ENCODE measurements around the gene TPP1.

The TPP1 gene

GRCh38 chr11:6633422-6634408, 14.5 kb upstream of the TPP1 start:
- no peak overlapping the region for H3K4me3 ChIP-seq
- TF ChIP-seq, protein P1, sequence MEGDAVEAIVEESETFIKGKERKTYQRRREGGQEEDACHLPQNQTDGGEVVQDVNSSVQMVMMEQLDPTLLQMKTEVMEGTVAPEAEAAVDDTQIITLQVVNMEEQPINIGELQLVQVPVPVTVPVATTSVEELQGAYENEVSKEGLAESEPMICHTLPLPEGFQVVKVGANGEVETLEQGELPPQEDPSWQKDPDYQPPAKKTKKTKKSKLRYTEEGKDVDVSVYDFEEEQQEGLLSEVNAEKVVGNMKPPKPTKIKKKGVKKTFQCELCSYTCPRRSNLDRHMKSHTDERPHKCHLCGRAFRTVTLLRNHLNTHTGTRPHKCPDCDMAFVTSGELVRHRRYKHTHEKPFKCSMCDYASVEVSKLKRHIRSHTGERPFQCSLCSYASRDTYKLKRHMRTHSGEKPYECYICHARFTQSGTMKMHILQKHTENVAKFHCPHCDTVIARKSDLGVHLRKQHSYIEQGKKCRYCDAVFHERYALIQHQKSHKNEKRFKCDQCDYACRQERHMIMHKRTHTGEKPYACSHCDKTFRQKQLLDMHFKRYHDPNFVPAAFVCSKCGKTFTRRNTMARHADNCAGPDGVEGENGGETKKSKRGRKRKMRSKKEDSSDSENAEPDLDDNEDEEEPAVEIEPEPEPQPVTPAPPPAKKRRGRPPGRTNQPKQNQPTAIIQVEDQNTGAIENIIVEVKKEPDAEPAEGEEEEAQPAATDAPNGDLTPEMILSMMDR (IDR thresholded peaks at IDR 0.05) = no peak
- H3K27ac ChIP-seq = peak overlapping the region in 1 of 2 donors; percentile 10
- DNase-seq (ENCODE audit: low spot score) = no peak

- no peak for DNase-seq (ENCODE audit: low spot score)
Measured at GRCh38 chr11:6632116-6633073, 13.2 kb upstream of the TPP1 start.

DNA sequence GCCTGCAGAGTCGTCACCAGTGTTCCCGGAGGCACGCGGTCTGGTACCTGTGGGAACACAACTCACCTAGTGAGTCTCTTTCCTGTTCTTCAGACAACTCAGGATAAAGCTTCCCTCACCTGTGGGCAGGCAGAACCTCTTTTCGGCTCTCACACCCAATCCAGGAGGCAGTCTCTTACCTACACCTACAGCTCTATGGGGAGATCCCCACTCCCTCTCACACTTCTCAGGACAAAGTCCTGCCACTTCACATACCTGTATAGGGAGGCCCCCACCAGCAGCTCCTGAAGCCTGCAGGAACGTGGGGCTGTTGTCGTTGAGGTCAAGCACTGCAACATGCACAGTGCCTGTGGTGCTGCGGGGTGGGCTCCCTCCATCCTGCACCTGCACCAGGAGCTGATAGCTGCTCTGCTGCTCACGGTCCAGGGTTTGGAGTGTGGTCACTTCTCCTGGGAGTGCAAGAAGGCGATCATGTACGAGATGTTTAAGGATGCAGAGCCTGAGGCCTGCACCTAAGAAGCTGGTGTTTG, 12.2 kb upstream of the TPP1 start:
- TF ChIP-seq, protein P1 (IDR thresholded peaks at IDR 0.05) = no peak
- Histone ChIP-seq H3K27ac (no peak overlapping the region), H3K4me3 (no peak overlapping the region)
- no peak for DNase-seq (ENCODE audit: low spot score)

More at GRCh38 chr11:6632116-6633073, 13.2 kb upstream of the TPP1 start:
- no peak overlapping the region for H3K4me3 ChIP-seq
- H3K27ac ChIP-seq = no peak overlapping the region
- TF ChIP-seq, protein P1 (IDR thresholded peaks at IDR 0.05) = no peak

- no peak for DNase-seq (ENCODE audit: low spot score)
- Histone ChIP-seq H3K4me3 (no peak overlapping the region), H3K27ac (no peak overlapping the region)
- TF ChIP-seq, protein P1 (IDR thresholded peaks at IDR 0.05) = no peak
Measured at GRCh38 chr11:6630632-6631291, 11.5 kb upstream of the TPP1 start.

DNA sequence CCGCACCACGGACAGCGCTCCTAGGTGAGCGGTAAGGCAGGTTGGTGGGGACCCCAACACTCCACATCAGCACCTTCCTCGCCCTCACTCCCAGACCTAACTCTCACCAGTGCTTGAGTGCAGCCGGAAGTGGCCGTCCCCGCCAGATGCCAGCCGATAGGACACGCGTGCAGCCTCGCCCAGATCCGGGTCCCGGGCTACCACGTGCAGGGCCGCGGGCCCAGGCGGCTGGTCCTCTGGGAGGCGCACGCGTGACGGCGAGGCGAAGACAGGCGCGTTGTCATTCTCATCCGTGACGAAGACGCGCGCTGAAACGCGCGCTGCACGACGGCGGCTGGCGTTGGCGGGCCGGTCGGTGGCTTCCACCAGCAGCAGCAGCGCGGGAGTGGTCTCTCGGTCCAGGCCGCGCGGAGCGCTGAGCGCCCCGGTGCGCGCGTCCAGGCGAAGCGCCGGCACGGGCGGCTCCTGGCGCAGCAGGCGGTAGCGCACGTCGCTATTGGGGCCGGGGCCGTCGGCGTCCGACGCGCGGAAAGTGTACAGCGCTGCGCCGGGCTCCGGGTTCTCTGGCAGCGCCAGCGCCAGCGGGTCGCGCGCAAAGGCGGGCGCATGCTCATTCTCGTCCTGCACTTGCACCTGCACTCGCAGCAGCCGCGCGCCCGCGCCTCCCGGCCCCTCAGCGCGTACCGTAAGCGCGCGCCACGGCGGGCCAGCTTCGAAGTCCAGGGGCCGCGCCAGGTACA, 10.8 kb upstream of the TPP1 start:
- Histone ChIP-seq H3K27ac (no peak overlapping the region), H3K4me3 (no peak overlapping the region)
- TF ChIP-seq, protein P1 (IDR thresholded peaks at IDR 0.05) = no peak
- DNase-seq (ENCODE audit: low spot score) = no peak

GRCh38 chr11:6629573-6629891, 10.3 kb upstream of the TPP1 start:
- DNase-seq (ENCODE audit: low spot score) = no peak
- TF ChIP-seq, protein P1 (IDR thresholded peaks at IDR 0.05) = no peak
- no peak overlapping the region for H3K27ac ChIP-seq
- no peak overlapping the region for H3K4me3 ChIP-seq
